CD4-positive, CD25-positive, alpha-beta regulatory T cell (primary cell): ENCODE data around the gene HOXC9. TPM values are rescaled to one million over a fixed set of nuclear protein-coding genes. Genes with fewer than 3 reads are reported as not detected.

ENCODE experiments used
- ATAC-seq, 2 donors: fragments of 150-1000 bp; cut with Tn5 transposase; one replicate each; pipeline ENCODE4 v1.10.0; 2021; ENCODE audit warnings: low read depth in 2 of 2, moderate number of reproducible peaks in 2 of 2, moderate library complexity in 1 of 2
- DNase-seq, 3 donors: peaks; one replicate each; pipeline versions ENCODE4 v3.0.0 to v3.0.0-alpha.2; 2012 to 2022; ENCODE audit warnings: mixed read lengths in 1 of 3
- H3K27ac ChIP-seq: one replicate; pipeline ENCODE4 v1.7.0; 2013; ENCODE audit warnings: mild to moderate bottlenecking, low read length; ENCODE audit not compliant: insufficient read depth, poor library complexity, severe bottlenecking
- H3K27me3 ChIP-seq: one replicate; pipeline ENCODE4 v1.7.0; 2013; ENCODE audit warnings: low read length; ENCODE audit not compliant: control insufficient read depth, insufficient read depth
- H3K36me3 ChIP-seq: one replicate; pipeline ENCODE4 v1.7.0; 2013; ENCODE audit warnings: mild to moderate bottlenecking, low read length, moderate library complexity; ENCODE audit not compliant: control insufficient read depth, insufficient read depth
- H3K4me1 ChIP-seq: 2 replicates; pipeline ENCODE4 v1.7.0; 2013; ENCODE audit warnings: mild to moderate bottlenecking, low read length; ENCODE audit not compliant: insufficient read depth, control insufficient read depth, poor library complexity, severe bottlenecking
- H3K4me3 ChIP-seq: one replicate; pipeline ENCODE4 v1.7.0; 2013; ENCODE audit warnings: low read depth, mild to moderate bottlenecking, low read length, moderate library complexity
- H3K9me3 ChIP-seq, 2 experiments: 1 replicate in 1 of 2; 2 replicates in 1 of 2; pipeline ENCODE4 v1.7.0; 2013; ENCODE audit warnings: low read length in 2 of 2, mild to moderate bottlenecking in 1 of 2, moderate library complexity in 1 of 2; ENCODE audit not compliant: control insufficient read depth in 2 of 2
- H3K27ac Mint-ChIP-seq, 3 donors: one replicate each; pipeline ENCODE4 v1.8.0; 2020 to 2022; ENCODE audit warnings: mild to moderate bottlenecking in 3 of 3, mixed read lengths in 3 of 3, moderate library complexity in 2 of 3
- H3K27me3 Mint-ChIP-seq: one replicate; pipeline ENCODE4 v1.8.0; 2022; ENCODE audit warnings: mild to moderate bottlenecking, mixed read lengths
- H3K36me3 Mint-ChIP-seq: one replicate; pipeline ENCODE4 v1.8.0; 2020; ENCODE audit warnings: mixed read lengths
- H3K4me1 Mint-ChIP-seq, 4 donors: one replicate each; pipeline ENCODE4 v1.8.0; 2020 to 2022; ENCODE audit warnings: mixed read lengths in 4 of 4, mild to moderate bottlenecking in 1 of 4
- H3K4me3 Mint-ChIP-seq, 4 donors: one replicate each; pipeline ENCODE4 v1.8.0; 2020 to 2022; ENCODE audit warnings: mild to moderate bottlenecking in 4 of 4, mixed read lengths in 4 of 4, moderate library complexity in 3 of 4
- H3K9me3 Mint-ChIP-seq, 7 donors: one replicate each; pipeline ENCODE4 v1.8.0; 2020 to 2022; ENCODE audit warnings: mixed read lengths in 7 of 7, mild to moderate bottlenecking in 3 of 7, moderate library complexity in 2 of 7
- polyA plus RNA-seq, 4 donors: library from polyadenylated mRNA; unstranded; fragments of 300-500 nt; fragmentation: Illumina TruSeq; gene quantifications; one replicate each; pipeline ENCODE4 v1.2.3, GENCODE V29; 2021
- total RNA-seq: library from RNA; stranded (reverse); gene quantifications from one replicate; pipeline ENCODE4 v1.2.3, GENCODE V29; 2022

The HOXC9 gene
- total and polyA plus RNA-seq, 5 donors from 2014 or later = not detected

DNA sequence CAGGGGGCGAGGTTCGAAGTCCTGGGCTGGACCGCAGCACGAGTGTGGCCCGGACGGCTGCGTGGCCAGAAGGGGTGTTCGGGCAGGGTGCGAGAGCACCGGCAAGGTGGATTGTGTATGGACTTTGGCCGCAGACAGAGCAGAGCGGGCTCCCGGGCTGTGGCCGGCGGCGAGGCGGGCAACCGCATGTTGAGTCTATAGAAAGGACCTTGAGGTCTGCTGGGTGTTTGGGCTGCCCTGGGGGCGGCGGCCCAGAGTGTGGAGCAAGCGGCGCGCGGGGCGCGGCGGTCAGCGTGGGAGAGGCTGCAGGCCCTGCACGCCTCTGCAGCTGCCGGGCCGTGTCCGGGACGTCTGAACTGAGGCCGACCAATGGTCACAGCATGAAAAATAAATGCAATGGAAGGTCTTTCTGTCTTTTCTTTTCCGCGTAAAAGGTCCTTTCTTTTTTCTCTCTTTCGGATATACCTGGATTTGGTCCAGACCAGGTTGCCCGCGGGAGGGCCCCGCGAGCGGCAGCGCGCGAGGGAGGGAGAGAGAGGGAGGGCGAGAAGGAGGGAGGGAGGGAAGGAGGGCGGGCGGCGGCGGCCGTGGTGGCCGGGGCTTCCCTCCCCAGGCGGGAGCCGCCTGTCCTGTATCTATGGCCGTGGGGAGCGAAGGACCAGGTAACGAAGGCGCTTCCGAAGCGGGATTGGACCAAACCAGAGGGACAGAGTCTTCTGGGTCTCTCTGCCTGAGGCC, 5.5 kb upstream of the HOXC9 start:
- Mint-ChIP-seq H3K4me3 (peak overlapping the region; percentile 71 to 96 (median 78)), H3K36me3 (no peaks in the 10 kb centered on the region), H3K9me3 (peaks cover 0 to 5% (median 0%) of the 10 kb centered on the region in 7 donors), H3K27me3 (peaks cover 100% of the 10 kb centered on the region), H3K27ac (peak overlapping the region in 1 of 3 donors; percentile 88), H3K4me1 (peaks cover 14 to 60% (median 21%) of the 10 kb centered on the region in 4 donors)
- Histone ChIP-seq H3K27me3 (peaks cover 48% of the 10 kb centered on the region), H3K27ac (no peak overlapping the region), H3K4me3 (no peak overlapping the region), H3K9me3 (no peaks in the 10 kb centered on the region), H3K4me1 (peaks cover 36% of the 10 kb centered on the region), H3K36me3 (no peaks in the 10 kb centered on the region)
- no peak for ATAC-seq
- no peak for DNase-seq

DNA sequence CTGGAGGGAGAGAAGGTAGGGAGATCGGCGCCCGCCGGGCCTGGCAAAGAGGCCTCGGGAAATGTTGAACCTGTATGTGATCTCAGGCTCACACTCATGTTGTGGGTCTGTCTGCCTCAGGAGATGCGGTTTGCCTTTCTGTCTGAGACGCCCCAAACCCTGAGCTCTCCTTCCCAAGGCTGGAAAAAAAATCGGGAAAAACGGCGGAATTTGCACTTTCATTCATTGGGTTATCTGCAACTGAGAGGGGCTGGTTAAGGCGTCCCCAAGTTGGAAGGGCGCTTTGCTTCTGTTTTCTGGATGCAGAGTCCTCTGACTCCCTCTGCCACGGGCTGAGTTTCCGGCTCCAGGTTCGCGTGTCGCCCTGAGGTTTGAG, 5.0 kb upstream of the HOXC9 start:
- no peaks in the 10 kb centered on the region for H3K9me3 ChIP-seq
- H3K9me3 Mint-ChIP-seq = peaks cover 0 to 5% (median 0%) of the 10 kb centered on the region in 7 donors
- H3K27ac Mint-ChIP-seq = no peak overlapping the region
- H3K4me1 Mint-ChIP-seq = peaks cover 10 to 59% (median 20%) of the 10 kb centered on the region in 4 donors
- no peaks in the 10 kb centered on the region for H3K36me3 Mint-ChIP-seq
- peaks cover 40% of the 10 kb centered on the region for H3K4me1 ChIP-seq
- no peak overlapping the region for H3K27ac ChIP-seq
- ATAC-seq (no peak), DNase-seq (peak in 1 of 3 donors; percentile 31)
- peak overlapping the region; percentile 71 to 96 (median 76) for H3K4me3 Mint-ChIP-seq
- H3K27me3 ChIP-seq = peaks cover 44% of the 10 kb centered on the region
- no peaks in the 10 kb centered on the region for H3K36me3 ChIP-seq
- H3K27me3 Mint-ChIP-seq = peaks cover 100% of the 10 kb centered on the region
- H3K4me3 ChIP-seq = peak overlapping the region; percentile 24

DNA sequence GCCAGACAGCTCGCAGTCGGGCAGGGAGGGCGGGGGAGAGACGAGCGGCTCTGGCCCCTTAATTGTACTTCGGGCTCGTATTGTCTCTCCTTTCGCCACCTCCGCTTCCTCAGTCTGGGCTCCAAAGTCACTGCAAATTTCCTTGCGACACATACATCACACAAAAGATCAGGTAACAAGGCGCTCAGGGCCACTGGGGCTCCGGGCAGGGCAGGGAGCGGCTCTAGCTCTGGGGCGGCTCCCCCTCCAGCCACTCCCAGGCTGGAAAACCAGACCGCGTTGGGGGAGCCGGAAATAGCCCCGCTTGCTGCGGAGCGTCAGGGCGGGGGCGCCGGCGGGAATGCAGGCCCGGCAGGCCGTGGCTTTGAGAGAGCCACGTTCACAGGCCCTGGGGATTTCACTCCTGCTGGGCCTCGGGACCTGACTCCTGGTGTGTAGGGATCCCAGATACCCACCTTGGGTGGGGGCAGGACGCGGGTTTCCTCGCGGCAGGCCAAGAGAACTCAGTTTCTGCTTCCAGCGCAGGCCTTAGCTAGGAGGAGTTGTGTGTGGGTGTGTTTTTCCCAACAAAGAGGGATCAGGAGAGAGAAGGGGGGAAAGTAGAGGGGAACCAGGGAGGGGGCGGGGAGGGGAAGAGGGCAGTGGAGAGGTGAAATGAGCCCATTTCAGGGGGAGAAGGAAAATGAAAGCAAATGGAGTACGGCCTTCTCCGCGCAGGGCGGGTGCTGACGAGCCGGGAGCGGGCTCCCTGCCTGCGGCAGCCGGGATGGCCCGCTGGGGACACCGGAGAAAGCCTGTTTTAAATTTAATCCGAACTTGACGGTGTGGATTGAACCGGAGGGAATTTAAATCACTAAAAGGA, 4.4 kb upstream of the HOXC9 start:
- Mint-ChIP-seq H3K27me3 (peaks cover 99% of the 10 kb centered on the region), H3K36me3 (no peaks in the 10 kb centered on the region), H3K4me3 (peak overlapping the region; percentile 71 to 96 (median 78)), H3K9me3 (peaks cover 0 to 3% (median 0%) of the 10 kb centered on the region in 7 donors), H3K4me1 (peaks cover 6 to 56% (median 18%) of the 10 kb centered on the region in 4 donors), H3K27ac (peak overlapping the region in 1 of 3 donors; percentile 43)
- ATAC-seq (peak in 1 of 2 donors; percentile 25), DNase-seq (no peak)
- Histone ChIP-seq H3K36me3 (no peaks in the 10 kb centered on the region), H3K4me3 (peak overlapping the region; percentile 51), H3K27me3 (peaks cover 41% of the 10 kb centered on the region), H3K27ac (no peak overlapping the region), H3K9me3 (no peaks in the 10 kb centered on the region), H3K4me1 (peaks cover 47% of the 10 kb centered on the region)

DNA sequence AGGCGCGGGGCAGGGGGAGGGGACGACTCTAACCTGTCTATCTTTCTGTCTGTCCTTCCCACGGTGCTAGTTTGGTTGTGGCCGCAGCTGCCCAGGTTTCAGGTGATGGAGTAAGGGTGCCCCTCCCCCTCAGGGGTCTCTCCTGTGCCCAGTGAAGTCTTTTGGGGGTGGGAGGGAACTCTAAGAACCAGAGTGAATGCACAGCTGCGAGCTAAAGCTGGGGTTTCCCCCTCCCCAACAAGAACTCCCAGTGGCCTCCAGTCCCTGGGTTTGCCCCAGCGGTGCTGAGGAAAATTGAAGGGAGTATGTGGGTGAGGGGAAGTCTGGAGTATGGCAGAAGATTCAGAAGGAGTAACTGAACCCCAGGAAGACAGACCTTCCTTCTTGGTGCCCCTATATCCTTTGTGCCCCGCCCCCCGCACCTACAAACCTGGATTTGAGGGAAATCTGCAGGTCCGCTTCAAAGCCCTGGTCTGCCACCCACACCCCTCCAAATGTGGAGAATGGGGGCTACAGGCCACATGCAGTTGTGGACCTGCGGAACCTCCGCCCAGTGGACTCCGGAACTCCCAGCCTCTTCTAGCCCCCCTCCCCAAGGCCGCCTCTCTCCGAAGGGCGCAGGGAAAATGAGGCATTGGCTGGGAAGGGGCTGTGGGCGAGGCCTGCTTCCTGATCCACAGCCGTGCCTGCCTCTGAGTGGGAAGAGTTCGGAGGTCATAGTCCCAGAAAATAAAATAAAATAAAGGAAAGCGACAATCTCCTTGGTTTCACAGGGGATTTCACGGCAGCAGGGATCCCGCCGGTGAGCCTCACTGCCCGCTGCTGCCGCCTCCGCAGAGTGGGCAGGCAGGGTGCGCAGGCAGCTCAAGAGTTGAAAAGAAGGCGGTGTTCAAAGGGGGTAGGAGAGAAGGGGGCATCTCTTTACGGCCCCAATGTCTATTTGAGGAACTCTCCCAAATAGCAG, 3.4 kb upstream of the HOXC9 start:
- H3K27me3 ChIP-seq = peaks cover 35% of the 10 kb centered on the region
- Mint-ChIP-seq H3K27me3 (peaks cover 99% of the 10 kb centered on the region), H3K4me1 (peaks cover 6 to 53% (median 18%) of the 10 kb centered on the region in 4 donors), H3K4me3 (peak overlapping the region; percentile 71 to 86 (median 78)), H3K36me3 (no peaks in the 10 kb centered on the region), H3K27ac (no peak overlapping the region), H3K9me3 (peaks cover 0 to 3% (median 0%) of the 10 kb centered on the region in 7 donors)
- H3K4me1 ChIP-seq = peaks cover 47% of the 10 kb centered on the region
- no peak overlapping the region for H3K27ac ChIP-seq
- H3K9me3 ChIP-seq = no peaks in the 10 kb centered on the region
- H3K4me3 ChIP-seq = peak overlapping the region; percentile 51
- peak in 1 of 2 donors; percentile 26 for ATAC-seq
- H3K36me3 ChIP-seq = no peaks in the 10 kb centered on the region
- DNase-seq = no peak

DNA sequence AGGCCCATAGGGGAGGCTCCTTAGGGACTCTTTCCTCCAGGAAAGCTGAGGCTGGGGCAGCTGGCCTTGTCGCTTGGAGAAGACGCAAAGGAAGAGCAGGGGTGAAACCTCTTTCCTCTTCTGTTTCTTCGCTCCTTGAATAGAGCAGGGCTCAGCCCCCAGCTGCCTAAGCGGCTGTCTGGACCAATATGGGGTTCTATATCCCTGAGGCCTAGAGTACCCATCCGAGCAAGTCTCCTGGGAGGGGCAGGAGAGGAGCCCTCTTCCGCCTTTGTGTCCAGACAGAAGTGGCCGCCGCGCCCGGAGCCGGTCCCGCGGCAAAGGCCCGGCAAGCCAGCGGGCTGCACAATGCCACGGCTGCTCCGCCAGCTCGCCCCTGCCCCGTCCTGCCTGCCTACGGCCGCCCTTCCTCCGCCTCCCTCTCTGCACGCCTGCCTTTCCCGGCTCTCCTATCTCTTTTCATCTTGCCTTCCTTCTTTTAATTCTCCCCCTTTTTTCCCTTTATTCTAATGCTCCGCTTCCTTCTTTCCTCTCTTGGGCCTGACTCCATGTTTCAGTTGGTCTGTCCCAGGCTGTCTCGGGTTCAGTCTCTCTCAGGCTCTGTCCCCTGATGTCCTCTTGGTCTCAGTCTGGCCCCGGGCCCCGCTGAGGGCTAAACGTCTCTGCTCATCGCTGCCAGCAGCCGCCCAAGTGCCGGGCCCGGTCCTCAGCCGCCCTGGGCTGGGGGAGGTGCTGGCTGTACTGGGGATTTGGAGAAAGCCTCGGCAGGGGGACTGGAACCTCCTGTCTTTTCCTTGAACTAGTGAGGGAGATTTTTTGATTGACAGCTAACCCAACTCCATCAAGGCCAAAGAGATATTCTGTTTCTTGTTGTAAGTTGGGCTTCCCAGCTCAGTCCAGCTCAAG, 2.5 kb upstream of the HOXC9 start:
- no peak overlapping the region for H3K4me3 ChIP-seq
- DNase-seq (no peak), ATAC-seq (no peak)
- Mint-ChIP-seq H3K4me1 (peaks cover 6 to 53% (median 22%) of the 10 kb centered on the region in 4 donors), H3K27ac (peak overlapping the region in 1 of 3 donors; percentile 60), H3K27me3 (peaks cover 99% of the 10 kb centered on the region), H3K9me3 (peaks cover 0 to 3% (median 0%) of the 10 kb centered on the region in 7 donors), H3K36me3 (no peaks in the 10 kb centered on the region), H3K4me3 (peak overlapping the region; percentile 33 to 79 (median 64))
- peaks cover 34% of the 10 kb centered on the region for H3K27me3 ChIP-seq
- H3K4me1 ChIP-seq = peaks cover 47% of the 10 kb centered on the region
- no peak overlapping the region for H3K27ac ChIP-seq
- no peaks in the 10 kb centered on the region for H3K9me3 ChIP-seq
- no peaks in the 10 kb centered on the region for H3K36me3 ChIP-seq

DNA sequence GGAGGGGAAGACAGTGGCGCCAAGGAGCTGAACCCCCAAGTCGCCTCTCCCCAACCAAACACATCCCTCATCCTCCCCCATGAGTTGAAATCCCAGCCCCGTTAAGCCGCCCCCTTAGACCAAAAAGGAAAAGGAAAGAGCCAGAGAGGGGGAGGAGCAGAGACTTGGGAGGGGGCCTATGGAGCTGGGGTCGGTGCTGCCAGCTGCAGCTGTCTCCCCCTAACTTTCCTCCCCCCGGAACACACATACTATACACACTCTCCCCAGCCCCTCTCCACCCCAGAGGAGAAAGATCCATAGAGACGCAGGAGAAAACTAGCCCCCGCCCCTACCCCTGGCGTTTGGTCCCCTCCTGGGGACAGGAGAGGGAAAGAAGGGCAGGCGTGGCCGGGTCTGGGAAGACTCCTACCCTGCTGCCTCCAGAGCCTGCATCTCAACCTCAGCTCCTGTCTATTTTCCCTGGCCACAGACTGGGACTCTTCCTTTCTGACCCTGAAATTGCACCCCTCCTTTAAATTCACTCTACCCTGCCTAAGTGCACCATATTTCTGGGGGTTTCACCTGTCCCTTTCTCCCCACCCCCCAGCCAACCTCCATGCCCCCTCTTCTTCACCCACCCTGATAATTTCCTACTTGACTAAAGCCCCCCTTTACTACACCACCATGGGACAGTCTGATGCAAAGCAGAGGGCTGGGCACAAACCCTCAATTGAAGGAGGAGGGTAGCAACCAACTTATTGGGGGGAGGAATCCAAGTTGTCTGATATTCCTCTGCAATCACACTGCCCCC, 1.7 kb upstream of the HOXC9 start:
- no peaks in the 10 kb centered on the region for H3K36me3 ChIP-seq
- Mint-ChIP-seq H3K4me1 (peaks cover 6 to 52% (median 23%) of the 10 kb centered on the region in 4 donors), H3K36me3 (no peaks in the 10 kb centered on the region), H3K4me3 (peak overlapping the region in 2 of 4 donors; percentile 71 to 79), H3K27ac (no peak overlapping the region), H3K27me3 (peaks cover 99% of the 10 kb centered on the region), H3K9me3 (peaks cover 0 to 3% (median 0%) of the 10 kb centered on the region in 7 donors)
- H3K9me3 ChIP-seq = no peaks in the 10 kb centered on the region
- H3K27ac ChIP-seq = no peak overlapping the region
- peaks cover 47% of the 10 kb centered on the region for H3K4me1 ChIP-seq
- no peak overlapping the region for H3K4me3 ChIP-seq
- peaks cover 33% of the 10 kb centered on the region for H3K27me3 ChIP-seq
- ATAC-seq = no peak
- no peak for DNase-seq
